Measurements from ENCODE around the gene INO80.
"Not testable (repeated sequence)": the region's sequence is repeated elsewhere in the genome, so short reads cannot be mapped to it uniquely, and the experiment has no call there.

INO80 gene

DNA sequence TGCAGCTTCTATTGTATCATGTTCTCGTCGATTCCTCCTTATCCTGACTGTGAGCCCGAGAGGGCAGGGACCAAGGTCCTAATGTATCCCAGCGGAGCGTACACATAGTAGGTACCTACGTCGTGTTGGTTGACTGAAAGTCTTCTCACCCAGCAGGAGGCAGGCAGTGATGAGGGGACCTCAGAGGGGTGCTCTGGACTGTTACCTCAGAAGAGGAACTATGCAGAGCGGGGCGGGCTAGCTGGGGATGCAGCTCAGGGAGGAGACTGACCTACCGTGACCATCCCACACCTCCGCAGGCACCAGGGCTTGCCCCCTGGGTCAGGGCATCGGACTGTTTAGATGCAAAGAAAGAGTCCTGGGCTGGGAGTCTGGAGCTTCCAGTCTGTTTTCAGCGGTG, 151.4 kb downstream of the INO80 start:
- no peak for DNase-seq (ENCODE audit: extremely low read depth in 1 of 2, low read depth in 1 of 2)

DNA sequence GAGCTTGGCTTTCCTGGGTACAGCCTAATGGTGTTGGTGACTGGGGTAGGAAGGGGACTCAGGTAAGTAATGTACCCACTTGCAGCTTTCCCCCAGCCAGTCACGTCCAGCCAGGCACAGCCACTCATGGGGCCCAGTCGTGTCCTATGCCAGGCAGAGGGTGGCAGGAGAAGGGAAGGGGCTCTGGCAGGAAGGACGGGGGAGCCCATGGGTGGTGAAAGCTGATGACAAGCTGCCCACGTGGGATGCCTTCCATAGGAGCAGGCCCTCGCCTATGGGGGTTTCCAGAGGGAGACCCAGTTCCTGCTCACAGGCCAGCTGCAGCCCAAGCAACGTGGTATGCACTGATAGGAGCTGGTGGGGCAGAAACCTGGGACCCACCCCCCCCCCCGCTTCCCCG, 152.1 kb downstream of the INO80 start:
- DNase-seq (ENCODE audit: extremely low read depth in 1 of 2, low read depth in 1 of 2), result no peak

- no peak for DNase-seq (ENCODE audit: extremely low read depth in 1 of 2, low read depth in 1 of 2)
Measured at GRCh38 chr15:40963201-40963600, 152.9 kb downstream of the INO80 start.

GRCh38 chr15:40962317-40962716, 153.8 kb downstream of the INO80 start:
- not testable (repeated sequence) for DNase-seq (ENCODE audit: extremely low read depth in 1 of 2, low read depth in 1 of 2)

DNA sequence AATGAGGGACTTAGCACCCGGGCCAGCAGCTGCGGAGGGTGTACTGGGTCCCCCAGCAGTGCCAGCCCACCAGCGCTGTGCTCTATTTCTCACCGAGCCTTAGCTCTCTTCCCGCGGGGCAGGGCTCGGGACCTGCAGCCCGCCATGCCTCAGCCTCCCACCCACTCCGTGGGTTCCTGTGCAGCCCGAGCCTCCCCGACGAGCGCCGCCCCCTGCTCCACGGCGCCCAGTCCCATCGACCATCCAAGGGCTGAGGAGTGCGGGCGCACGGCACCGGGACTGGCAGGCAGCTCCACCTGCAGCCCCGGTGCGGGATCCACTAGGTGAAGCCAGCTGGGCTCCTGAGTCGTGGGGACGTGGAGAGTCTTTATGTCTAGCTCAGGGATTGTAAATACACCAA, 154.3 kb downstream of the INO80 start:
- not testable (repeated sequence) for DNase-seq (ENCODE audit: extremely low read depth in 1 of 2, low read depth in 1 of 2)

DNA sequence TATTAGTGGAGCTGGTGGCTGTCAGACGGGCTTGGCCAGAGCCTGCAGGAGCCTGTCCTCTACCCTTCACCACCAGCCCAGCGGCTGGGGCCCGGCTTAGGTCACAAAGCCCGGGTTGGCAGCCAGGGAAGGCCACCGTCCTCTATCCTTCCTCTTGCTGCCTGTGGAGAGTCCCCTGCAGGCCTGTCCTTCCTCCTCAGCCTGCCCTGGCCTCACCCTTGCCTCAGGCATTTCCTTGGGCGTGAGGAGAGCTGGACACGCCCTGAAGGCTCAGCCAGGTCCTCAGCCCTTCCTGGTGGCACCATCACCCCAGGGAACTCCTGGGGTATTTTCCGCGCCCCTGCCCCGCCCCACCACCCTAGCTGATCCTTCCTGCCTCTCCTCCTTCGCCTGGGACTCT, 155.2 kb downstream of the INO80 start:
- no peak for DNase-seq (ENCODE audit: extremely low read depth in 1 of 2, low read depth in 1 of 2)

GRCh38 chr15:40960151-40960885, 155.8 kb downstream of the INO80 start:
- no peak for DNase-seq (ENCODE audit: extremely low read depth in 1 of 2, low read depth in 1 of 2)

GRCh38 chr15:40959331-40960141, 156.5 kb downstream of the INO80 start:
- no peak for DNase-seq (ENCODE audit: extremely low read depth in 1 of 2, low read depth in 1 of 2)

DNA sequence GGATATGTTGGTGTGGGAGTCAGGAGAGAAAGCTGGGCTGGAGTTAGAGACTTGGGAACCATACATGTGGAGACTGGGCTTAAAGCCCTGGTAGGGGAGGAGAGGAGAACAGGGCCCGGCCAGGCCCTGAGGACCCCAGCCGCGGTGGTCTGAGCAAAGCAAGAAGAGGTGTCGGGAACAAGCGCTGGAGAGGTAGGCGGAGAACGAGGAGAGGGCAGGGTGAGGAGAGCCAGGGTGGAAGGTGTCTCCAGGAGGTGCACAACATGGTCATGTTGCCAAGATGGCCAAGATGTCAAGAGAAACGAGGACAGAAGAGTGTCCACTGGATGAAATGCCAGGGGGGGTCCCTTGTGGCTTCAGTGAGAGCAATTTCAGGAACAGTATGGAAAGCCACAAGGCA, 157.4 kb downstream of the INO80 start:
- DNase-seq (ENCODE audit: extremely low read depth in 1 of 2, low read depth in 1 of 2), result no peak

- no peak for DNase-seq (ENCODE audit: extremely low read depth in 1 of 2, low read depth in 1 of 2)
Measured at GRCh38 chr15:40958146-40958545, 157.9 kb downstream of the INO80 start.

GRCh38 chr15:40957581-40958051, 158.5 kb downstream of the INO80 start:
- DNase-seq (ENCODE audit: extremely low read depth in 1 of 2, low read depth in 1 of 2), result no peak

- DNase-seq (ENCODE audit: extremely low read depth in 1 of 2, low read depth in 1 of 2), result no peak
Measured at GRCh38 chr15:40957041-40957555, 159.0 kb downstream of the INO80 start.

GRCh38 chr15:40956541-40956982, 159.5 kb downstream of the INO80 start:
- DNase-seq (ENCODE audit: extremely low read depth in 1 of 2, low read depth in 1 of 2), result no peak

DNA sequence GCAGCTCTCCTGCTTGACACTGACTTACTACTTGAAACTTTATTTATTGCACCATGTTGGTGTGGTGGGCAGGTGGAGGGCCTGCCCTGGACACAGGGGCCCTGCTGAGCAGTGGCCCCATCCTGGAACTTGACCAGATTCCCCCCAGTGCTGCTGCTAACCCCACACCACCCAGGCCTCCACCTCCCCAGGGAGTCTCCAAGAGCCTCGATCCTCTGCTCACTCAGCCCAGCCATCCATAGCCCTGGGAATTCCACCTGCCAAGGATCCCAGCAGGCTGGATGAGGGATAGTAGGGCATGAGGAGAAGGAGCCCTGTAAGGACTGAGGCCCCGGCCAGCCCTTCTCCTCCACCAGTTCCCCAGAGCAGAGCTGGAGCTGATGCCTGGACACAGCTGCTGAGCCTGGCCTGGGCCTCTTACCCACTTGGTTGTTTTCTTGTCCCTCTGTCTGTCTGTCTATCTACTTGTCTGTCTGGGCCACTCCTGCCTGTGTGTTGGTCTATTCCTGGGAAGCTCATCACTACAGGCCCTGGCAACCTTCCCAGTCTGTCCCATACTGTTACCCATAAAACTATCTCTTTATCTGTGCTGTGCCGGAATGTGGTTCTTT, 160.0 kb downstream of the INO80 start:
- DNase-seq (ENCODE audit: extremely low read depth in 1 of 2, low read depth in 1 of 2), result no peak

DNA sequence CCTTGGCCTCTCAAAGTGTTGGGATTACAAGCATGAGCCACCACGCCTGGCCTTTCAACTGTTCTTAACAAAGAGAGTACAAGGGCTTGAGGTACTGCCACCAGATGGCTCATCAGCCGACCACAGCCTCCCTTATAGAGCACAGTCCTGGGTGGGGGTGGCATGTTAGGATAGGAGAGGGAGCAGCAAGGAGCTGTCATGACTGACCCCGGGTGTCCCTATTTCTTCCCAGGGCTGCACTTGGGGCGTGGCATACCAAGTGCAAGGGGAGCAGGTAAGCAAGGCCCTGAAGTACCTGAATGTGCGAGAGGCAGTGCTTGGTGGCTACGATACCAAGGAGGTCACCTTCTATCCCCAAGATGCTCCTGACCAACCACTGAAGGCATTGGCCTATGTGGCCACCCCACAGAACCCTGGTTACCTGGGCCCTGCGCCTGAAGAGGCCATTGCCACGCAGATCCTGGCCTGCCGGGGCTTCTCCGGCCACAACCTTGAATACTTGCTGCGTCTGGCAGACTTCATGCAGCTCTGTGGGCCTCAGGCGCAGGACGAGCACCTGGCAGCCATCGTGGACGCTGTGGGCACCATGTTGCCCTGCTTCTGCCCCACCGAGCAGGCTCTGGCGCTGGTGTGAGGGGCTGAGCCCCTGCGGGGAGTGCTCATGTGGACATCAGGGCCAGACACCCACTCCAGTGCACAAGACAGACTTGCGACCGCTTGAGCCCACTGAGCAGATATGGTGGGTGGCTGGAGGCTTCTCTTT, 160.8 kb downstream of the INO80 start:
- DNase-seq (ENCODE audit: extremely low read depth in 1 of 2, low read depth in 1 of 2), result no peak

GRCh38 chr15:40954158-40954848, 161.8 kb downstream of the INO80 start:
- not testable (repeated sequence) for DNase-seq (ENCODE audit: extremely low read depth in 1 of 2, low read depth in 1 of 2)

GRCh38 chr15:40953713-40954074, 162.4 kb downstream of the INO80 start:
- DNase-seq (ENCODE audit: extremely low read depth in 1 of 2, low read depth in 1 of 2), result no peak

DNA sequence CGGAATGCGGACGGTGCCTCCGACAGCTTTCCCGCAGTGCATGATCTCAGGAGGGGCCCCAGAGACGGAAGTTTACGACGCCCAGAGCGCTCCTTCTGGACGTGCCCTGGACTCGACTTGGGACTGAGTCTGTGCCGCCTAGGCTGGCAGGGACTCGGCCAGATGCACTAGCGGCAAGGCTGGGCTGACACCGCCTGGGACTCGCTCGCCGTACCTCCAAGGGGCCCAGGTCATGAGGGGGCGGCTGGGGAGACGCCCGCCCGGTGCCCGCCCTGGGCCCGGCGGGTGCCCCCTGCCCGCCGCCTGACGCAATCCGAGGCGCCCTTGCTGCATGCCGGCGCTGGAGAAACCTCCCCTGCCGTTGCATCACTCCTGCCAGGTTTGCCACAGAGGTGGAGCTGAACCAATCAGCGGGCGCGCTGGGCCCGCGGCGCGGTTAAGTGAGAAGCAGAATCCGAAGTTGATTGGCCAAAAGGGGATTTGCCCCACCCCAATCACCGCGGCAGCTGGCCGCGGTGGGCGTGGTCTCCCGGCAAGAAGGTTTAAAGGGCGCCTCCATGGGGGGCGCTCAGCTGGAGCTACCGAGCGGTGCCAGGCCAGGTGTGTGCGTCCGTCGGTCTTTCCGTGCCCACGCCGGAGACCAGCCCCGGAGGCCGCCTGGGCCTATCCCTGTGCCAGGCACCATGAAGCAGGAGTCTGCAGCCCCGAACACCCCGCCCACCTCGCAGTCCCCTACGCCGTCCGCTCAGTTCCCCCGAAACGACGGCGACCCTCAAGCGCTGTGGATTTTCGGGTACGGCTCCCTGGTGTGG, 163.0 kb downstream of the INO80 start, which contains the start of gene CHAC1:
CHAC1 (plus strand) TSS at position 571 of the 812 bp plus-strand sequence; CDS start at position 684, 113 bp downstream.
- DNase-seq (ENCODE audit: extremely low read depth in 1 of 2, low read depth in 1 of 2), result peak; percentile 86 to 88

GRCh38 chr15:40952301-40952900, 163.7 kb downstream of the INO80 start:
- DNase-seq (ENCODE audit: extremely low read depth in 1 of 2, low read depth in 1 of 2), result no peak

All from activated CD8-positive, alpha-beta memory T cell treated with anti-CD3 and anti-CD28 coated beads for 1 hour (primary cell).